ENCODE results near the gene ZSCAN4. TPM values are rescaled to one million over a fixed set of nuclear protein-coding genes. Genes with fewer than 3 reads are reported as not detected.
A peak's percentile ranks its signal among the peaks of the same experiment; 100 is the strongest.

Gene ZSCAN4
- total RNA-seq, 2 experiments from 2014 or later, result not detected

DNA sequence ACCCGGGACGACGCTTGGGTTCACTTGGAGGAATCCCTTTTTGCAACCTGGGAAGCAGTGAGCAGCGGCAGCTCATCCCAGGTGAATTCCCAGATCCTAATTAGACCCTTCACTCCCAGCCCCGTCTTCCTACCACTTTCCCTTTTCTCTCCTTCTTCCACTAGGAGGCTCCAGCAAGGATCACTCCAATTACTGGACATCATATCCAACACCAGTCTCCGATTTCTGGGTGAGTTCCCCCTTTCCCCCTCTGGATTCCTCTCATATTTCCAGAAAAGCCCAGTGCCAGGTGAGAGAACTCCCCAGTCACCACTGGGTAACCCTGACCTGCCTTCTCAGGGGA, 17.1 kb upstream of the ZSCAN4 start:
- Mint-ChIP-seq H3K27me3 (peaks cover 23% of the 10 kb centered on the region), H3K9me3 (ENCODE audit: low read depth) (peaks cover 50% of the 10 kb centered on the region), H3K4me3 (no peak overlapping the region), H3K27ac (no peak overlapping the region), H3K4me1 (peaks cover 2% of the 10 kb centered on the region), H3K36me3 (ENCODE audit: low read depth) (peaks cover 16% of the 10 kb centered on the region)
- POLR2A ChIA-PET, result no interaction called here
- DNase-seq (no peak), ATAC-seq (no peak)
- CTCF ChIA-PET, result interaction anchor here (0.8 kb wide), 1 partner anchor 1514 kb away, joined by 3 read pairs; no protein-coding TSS in a partner anchor
- intact Hi-C loops (cut with DNase I, micrococcal nuclease), result no loop called here

DNA sequence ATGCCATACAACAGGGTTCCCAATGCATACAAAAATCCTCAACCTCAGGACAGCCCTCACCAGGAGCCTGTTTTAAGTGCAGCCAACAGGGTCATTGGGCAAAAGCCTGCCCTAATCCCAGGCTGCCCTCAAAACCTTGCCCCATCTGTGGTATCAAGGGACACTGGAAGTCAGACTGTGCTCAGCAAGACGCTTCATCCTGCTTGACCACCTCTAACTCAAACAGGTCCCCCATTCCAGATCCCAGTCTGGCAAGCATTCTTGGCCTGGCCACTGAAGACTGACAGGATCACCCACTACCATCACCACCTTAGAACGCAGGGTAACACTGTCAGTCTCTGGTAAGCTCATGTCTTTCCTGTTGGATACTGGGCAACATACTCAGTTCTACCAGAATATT, 15.0 kb upstream of the ZSCAN4 start:
- H3K4me1 Mint-ChIP-seq, result peaks cover 2% of the 10 kb centered on the region
- no peak for DNase-seq
- H3K4me3 Mint-ChIP-seq, result no peak overlapping the region
- H3K36me3 Mint-ChIP-seq (ENCODE audit: low read depth), result peaks cover 16% of the 10 kb centered on the region
- H3K27me3 Mint-ChIP-seq, result peaks cover 26% of the 10 kb centered on the region
- ATAC-seq, result no peak
- ChIA-PET CTCF (interaction anchor here (0.6 kb wide), 1 partner anchor 613 kb away, joined by 3 read pairs; no protein-coding TSS in a partner anchor), POLR2A (no interaction called here)
- intact Hi-C loops (cut with DNase I, micrococcal nuclease), result no loop called here
- H3K9me3 Mint-ChIP-seq (ENCODE audit: low read depth), result peaks cover 44% of the 10 kb centered on the region
- H3K27ac Mint-ChIP-seq, result no peak overlapping the region

DNA sequence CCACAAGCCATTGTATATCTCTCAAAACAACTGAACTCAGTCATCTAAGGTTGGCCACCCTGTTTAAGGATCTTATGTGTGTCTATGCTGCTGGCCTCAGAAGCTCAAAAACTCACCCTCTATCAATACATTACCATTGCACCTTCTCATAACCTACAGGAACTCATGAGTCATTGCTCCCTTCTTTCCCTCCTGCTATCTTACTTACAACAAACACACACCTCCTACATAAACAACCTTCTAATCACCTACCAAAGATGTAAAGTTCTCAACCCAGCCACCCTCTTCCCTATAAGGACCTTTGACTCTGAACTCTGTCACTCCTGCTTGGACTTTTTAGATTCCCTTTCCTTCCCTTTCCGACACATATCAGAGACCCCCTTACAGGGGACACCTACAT, 13.3 kb upstream of the ZSCAN4 start:
- Mint-ChIP-seq H3K36me3 (ENCODE audit: low read depth) (peaks cover 16% of the 10 kb centered on the region), H3K27me3 (peaks cover 34% of the 10 kb centered on the region), H3K9me3 (ENCODE audit: low read depth) (peaks cover 40% of the 10 kb centered on the region), H3K27ac (no peak overlapping the region), H3K4me1 (peaks cover 2% of the 10 kb centered on the region), H3K4me3 (no peak overlapping the region)
- intact Hi-C loops (cut with DNase I, micrococcal nuclease), result no loop called here
- ATAC-seq (no peak), DNase-seq (no peak)
- POLR2A ChIA-PET, result no interaction called here
- CTCF ChIA-PET, result no interaction called here

DNA sequence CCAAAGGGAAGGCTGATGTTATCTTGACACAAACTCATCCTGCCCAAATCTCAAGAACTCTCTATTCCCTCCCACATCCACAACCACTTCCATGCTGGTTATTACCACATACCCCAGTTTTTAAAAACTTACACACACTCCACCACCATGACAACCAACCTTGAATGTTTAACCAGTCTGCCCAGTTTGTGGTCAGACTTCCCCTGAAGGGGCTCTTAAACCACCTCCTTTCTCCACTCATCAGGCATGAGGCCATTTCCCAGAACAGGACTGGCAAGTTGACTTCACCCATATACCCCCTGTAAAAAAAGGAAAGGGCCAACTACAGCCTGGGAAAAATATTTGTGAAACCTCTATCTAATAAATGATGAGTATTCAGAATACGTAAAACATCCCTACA, 12.4 kb upstream of the ZSCAN4 start:
- Mint-ChIP-seq H3K27me3 (peaks cover 39% of the 10 kb centered on the region), H3K4me1 (peaks cover 2% of the 10 kb centered on the region), H3K27ac (no peak overlapping the region), H3K36me3 (ENCODE audit: low read depth) (peaks cover 16% of the 10 kb centered on the region), H3K9me3 (ENCODE audit: low read depth) (peaks cover 42% of the 10 kb centered on the region), H3K4me3 (no peak overlapping the region)
- no peak for DNase-seq
- intact Hi-C loops (cut with DNase I, micrococcal nuclease), result no loop called here
- no peak for ATAC-seq
- POLR2A ChIA-PET, result no interaction called here
- CTCF ChIA-PET, result no interaction called here

DNA sequence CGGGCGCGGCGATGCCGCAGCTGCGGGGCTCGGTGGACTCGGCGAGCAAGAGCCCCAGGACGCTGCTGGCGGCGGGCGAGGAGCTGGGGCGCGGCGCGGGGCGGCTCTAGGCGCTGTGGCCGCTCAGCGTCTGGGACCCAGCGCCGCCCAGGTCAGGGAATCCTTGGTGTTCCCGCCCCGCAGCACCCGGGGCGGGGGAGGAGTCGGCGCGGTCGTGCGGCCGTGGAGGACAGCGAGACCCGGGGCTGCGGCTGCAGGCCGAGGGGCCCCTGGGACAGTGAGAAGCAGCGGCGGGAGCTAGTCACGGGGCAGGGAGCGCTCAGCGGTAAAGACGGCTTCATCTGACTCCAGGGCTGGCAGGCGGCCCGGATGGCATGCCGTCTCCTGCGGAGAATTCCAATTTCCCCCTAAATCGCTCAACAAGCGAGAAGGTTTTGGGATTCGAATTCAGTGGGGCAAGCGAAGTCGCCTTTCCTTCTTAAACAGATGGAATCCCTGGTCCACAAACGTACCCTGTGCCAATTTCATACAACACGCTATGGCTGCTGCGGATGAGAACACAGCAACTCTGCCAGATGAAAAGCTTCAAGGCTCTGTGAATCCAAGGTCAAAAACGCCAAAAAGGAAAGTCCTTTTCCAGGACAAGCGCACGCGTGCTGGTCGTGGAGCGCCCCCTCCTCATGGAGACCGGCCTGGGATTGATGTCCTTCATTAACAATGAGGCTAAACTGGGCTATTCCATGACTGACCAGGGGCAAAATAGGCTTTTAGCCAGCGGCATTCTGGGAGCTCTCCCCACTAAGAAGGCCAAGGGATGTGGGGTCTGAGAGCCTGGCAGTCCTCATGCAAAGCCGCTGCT, 4.2 kb upstream of the ZSCAN4 start:
- ChIA-PET POLR2A (no interaction called here), CTCF (no interaction called here)
- H3K27ac Mint-ChIP-seq, result no peak overlapping the region
- ATAC-seq (peak; percentile 47), DNase-seq (peak; percentile 24)
- H3K9me3 Mint-ChIP-seq (ENCODE audit: low read depth), result peaks cover 6% of the 10 kb centered on the region
- H3K4me1 Mint-ChIP-seq, result peaks cover 3% of the 10 kb centered on the region
- peaks cover 36% of the 10 kb centered on the region for H3K27me3 Mint-ChIP-seq
- H3K4me3 Mint-ChIP-seq, result peak overlapping the region; percentile 70
- intact Hi-C loops (cut with DNase I, micrococcal nuclease), result no loop called here
- no peaks in the 10 kb centered on the region for H3K36me3 Mint-ChIP-seq (ENCODE audit: low read depth)

DNA sequence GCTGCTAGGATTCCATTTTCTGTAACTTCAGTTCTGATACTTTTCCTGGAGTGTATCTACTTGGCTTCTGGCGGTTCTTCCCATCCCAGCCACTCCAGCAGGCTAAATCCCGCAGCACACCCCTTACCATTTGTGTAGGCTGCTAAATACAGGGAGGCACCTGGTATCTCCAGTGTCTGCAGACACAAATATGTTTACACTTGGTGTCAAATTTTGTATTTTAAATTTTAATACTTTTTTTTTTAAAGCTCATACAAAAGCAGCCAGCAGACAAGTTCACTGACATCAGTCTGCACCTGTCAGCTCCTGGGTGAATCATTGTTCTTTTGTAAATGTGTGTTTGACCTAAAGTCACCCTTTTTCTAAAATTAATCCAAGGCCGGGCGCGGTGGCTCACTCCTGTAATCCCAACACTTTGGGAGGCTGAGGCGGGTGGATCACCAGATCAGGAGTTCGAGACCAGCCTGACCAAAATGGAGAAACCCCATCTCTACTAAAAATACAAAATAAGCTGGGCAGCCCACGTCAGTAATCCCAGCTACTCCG, 3.4 kb upstream of the ZSCAN4 start:
- ATAC-seq (no peak), DNase-seq (no peak)
- POLR2A ChIA-PET, result no interaction called here
- Mint-ChIP-seq H3K27ac (no peak overlapping the region), H3K27me3 (peaks cover 32% of the 10 kb centered on the region), H3K9me3 (ENCODE audit: low read depth) (peaks cover 6% of the 10 kb centered on the region), H3K4me3 (no peak overlapping the region), H3K36me3 (ENCODE audit: low read depth) (no peaks in the 10 kb centered on the region), H3K4me1 (peaks cover 3% of the 10 kb centered on the region)
- intact Hi-C loops (cut with DNase I, micrococcal nuclease), result no loop called here
- CTCF ChIA-PET, result no interaction called here

DNA sequence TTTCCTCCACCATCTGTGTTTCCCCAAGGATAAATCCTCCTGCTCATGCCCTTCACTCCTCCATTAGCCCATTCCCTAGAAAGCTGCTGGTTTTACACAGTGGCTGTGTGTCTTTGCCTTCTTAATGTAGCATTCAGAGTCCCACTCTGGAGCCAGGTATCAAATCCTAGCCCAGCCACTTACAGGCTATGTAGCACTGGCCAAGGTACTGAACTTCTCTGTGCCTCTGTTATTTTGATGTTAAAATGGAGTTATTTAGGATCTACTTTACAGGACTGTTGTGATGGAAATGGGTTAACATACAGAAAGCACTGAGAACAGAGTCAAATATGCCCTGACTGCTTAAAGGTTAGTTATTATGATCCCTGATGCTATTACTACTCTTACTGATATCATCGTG, 1.5 kb upstream of the ZSCAN4 start:
- ChIA-PET POLR2A (no interaction called here), CTCF (no interaction called here)
- no peaks in the 10 kb centered on the region for H3K36me3 Mint-ChIP-seq (ENCODE audit: low read depth)
- H3K4me1 Mint-ChIP-seq, result peaks cover 3% of the 10 kb centered on the region
- intact Hi-C loops (cut with DNase I, micrococcal nuclease), result no loop called here
- peaks cover 28% of the 10 kb centered on the region for H3K27me3 Mint-ChIP-seq
- no peak overlapping the region for H3K4me3 Mint-ChIP-seq
- ATAC-seq (no peak), DNase-seq (no peak)
- H3K27ac Mint-ChIP-seq, result no peak overlapping the region
- H3K9me3 Mint-ChIP-seq (ENCODE audit: low read depth), result peaks cover 6% of the 10 kb centered on the region

DNA sequence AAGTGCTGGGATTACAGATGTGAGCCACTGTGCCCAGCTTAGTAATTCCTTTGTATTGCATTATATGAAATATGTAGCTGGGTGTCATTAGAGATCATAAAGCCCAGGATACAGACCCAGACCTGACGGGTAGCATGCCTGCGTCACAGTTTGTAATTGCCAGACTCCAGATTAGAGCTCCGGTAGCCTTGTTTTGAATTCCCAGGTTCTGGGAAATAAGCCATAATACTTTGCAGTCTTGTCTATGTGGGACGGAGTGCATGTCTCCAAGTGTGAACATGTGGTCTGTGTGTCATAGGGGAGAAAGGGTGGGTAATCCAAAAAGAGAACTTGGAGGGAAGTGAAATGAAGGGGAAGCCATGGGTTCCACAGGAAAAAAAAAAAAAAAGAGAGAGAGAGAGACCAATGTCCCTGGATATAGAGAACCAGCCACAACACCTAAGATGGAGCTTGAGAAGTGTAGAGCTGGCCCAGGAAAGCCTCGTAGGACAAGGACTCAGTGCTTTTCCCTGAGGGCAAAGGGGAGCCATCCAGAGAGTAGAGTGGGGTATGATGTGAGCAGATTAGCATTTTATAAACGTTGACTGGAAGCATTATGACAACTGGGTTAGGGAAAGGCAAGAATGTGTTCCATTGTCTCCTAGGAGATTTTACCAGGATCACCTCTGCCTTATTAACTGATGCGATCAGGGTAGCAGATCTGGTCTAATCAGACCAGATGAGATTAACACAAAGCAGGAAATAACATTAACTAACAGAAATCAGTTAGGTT, 2.6 kb downstream of the ZSCAN4 start:
- Mint-ChIP-seq H3K27me3 (peaks cover 17% of the 10 kb centered on the region), H3K27ac (no peak overlapping the region), H3K4me1 (no peaks in the 10 kb centered on the region), H3K4me3 (no peak overlapping the region), H3K9me3 (ENCODE audit: low read depth) (peaks cover 8% of the 10 kb centered on the region), H3K36me3 (ENCODE audit: low read depth) (no peaks in the 10 kb centered on the region)
- DNase-seq (no peak), ATAC-seq (no peak)
- POLR2A ChIA-PET, result no interaction called here
- CTCF ChIA-PET, result interaction anchor here (0.6 kb wide), 1 partner anchor 13 kb away, joined by 3 read pairs; no protein-coding TSS in a partner anchor
- intact Hi-C loops (cut with DNase I, micrococcal nuclease), result no loop called here

DNA sequence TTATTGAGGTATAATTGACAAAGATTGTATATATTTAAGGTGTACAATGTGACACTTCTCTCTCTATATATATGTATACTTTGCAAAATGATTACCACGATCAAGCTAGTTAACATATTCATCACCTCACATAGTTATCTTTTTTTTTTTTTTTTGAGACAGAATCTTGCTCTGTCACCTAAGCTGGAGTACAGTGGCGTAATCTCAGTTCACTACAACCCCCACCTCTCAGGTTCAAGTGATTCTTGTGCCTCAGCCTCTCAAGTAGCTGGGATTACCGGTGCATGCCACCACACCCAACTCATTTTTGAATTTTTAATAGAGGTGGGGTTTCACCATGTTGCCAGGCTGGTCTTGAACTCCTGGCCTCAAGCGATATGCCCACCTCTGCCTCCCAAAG, 3.7 kb downstream of the ZSCAN4 start:
- intact Hi-C loops (cut with DNase I, micrococcal nuclease), result no loop called here
- ATAC-seq (no peak), DNase-seq (no peak)
- Mint-ChIP-seq H3K4me3 (no peak overlapping the region), H3K9me3 (ENCODE audit: low read depth) (peaks cover 7% of the 10 kb centered on the region), H3K27ac (no peak overlapping the region), H3K36me3 (ENCODE audit: low read depth) (no peaks in the 10 kb centered on the region), H3K4me1 (no peaks in the 10 kb centered on the region), H3K27me3 (peaks cover 16% of the 10 kb centered on the region)
- ChIA-PET CTCF (interaction anchor here (0.6 to 1.9 kb wide), 3 partner anchors 9 to 388 kb away, joined by 3 to 5 read pairs (median 3); partner anchors contain the start of gene ZNF551), POLR2A (no interaction called here)

DNA sequence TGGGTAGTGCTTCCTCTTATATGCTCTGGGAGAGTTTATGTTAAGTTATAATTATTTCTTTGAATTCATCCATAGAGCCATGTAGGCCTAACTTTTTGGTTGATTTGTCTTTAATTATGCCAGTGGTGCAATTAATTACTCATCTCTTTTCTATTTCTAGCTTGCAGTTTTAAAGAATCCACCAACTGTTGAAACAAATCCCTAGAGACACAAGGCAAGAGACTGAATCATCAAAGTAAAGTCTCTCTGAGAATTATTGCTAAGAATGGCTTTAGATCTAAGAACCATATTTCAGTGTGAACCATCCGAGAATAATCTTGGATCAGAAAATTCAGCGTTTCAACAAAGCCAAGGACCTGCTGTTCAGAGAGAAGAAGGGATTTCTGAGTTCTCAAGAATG, 7.1 kb downstream of the ZSCAN4 start:
- ChIA-PET CTCF (no interaction called here), POLR2A (no interaction called here)
- Mint-ChIP-seq H3K27me3 (peaks cover 13% of the 10 kb centered on the region), H3K27ac (no peak overlapping the region), H3K9me3 (ENCODE audit: low read depth) (peaks cover 6% of the 10 kb centered on the region), H3K4me1 (no peaks in the 10 kb centered on the region), H3K4me3 (no peak overlapping the region), H3K36me3 (ENCODE audit: low read depth) (no peaks in the 10 kb centered on the region)
- DNase-seq (no peak), ATAC-seq (no peak)
- intact Hi-C loops (cut with DNase I, micrococcal nuclease), result no loop called here

DNA sequence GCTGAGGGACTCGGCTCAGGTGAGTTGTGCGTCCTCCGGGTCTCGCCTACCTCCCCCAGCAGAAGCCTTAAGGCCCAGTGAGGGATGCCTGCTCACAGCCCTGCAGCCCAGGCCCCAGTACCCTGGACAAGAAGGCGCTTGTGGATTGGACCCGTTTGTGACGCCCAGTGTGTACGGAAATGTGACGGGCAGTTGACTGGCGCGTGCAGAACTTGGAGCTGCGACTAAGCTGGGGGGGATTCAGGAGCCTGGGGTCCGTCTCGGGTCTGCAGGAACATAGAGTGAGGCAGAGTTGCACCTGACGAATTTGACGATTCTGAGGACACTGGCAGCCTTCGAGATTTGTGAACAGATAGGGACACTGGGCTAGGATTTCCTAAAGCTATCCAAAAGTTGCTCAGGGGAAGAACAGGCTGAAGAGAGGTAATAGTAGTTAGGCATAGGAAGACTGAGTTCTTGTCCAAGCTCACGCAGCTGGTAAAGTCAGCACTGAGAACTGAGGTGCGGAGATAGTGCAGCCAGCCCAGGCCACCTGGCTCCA, 13.6 kb downstream of the ZSCAN4 start:
- CTCF ChIA-PET, result interaction anchor here (0.6 to 1.3 kb wide), 6 partner anchors 9 to 320 kb away, joined by 3 to 5 read pairs (median 4); partner anchors contain the start of gene ZNF606
- Mint-ChIP-seq H3K4me1 (peaks cover 31% of the 10 kb centered on the region), H3K27me3 (peaks cover under 1% of the 10 kb centered on the region), H3K4me3 (peak overlapping the region; percentile 85), H3K27ac (peak overlapping the region; percentile 93), H3K9me3 (ENCODE audit: low read depth) (peaks cover 50% of the 10 kb centered on the region), H3K36me3 (ENCODE audit: low read depth) (peaks cover 57% of the 10 kb centered on the region)
- ATAC-seq, result no peak
- intact Hi-C loops (cut with DNase I, micrococcal nuclease), result loop anchor here in 1 of 2 experiments (5.0 kb wide), 1 partner anchor 265 kb away; the partner anchor contains the start of gene ZNF256
- DNase-seq, result no peak
- POLR2A ChIA-PET, result interaction anchor here (0.9 to 1.6 kb wide), 3 partner anchors 27 to 87 kb away, joined by 4 to 7 read pairs (median 6); partner anchors contain the start of genes ZNF154 and ZNF671

Measured in activated CD4-positive, alpha-beta T cell treated with anti-CD3 and anti-CD28 coated beads for 36 hours (primary cell).